IPS DF 6.9 (cell line): ENCODE results near the gene CELF5.

ENCODE experiments used
- DNase-seq: peaks from one replicate; pipeline ENCODE4 v3.0.0-alpha.2; 2013; ENCODE audit warnings: low read depth, low spot score
- H3K27ac ChIP-seq: one replicate; pipeline ENCODE4 v1.5.1; 2013; ENCODE audit warnings: low read length, control low read depth
- H3K27me3 ChIP-seq: 2 replicates; pipeline ENCODE4 v1.6.1; 2013; ENCODE audit warnings: mild to moderate bottlenecking, low read length; ENCODE audit not compliant: control insufficient read depth, insufficient read depth
- H3K36me3 ChIP-seq: 2 replicates; pipeline ENCODE4 v1.6.1; 2013; ENCODE audit warnings: low read length; ENCODE audit not compliant: control insufficient read depth, insufficient read depth
- H3K4me1 ChIP-seq: 2 replicates; pipeline ENCODE4 v1.6.1; 2013; ENCODE audit warnings: low read length; ENCODE audit not compliant: control insufficient read depth, insufficient read depth
- H3K4me3 ChIP-seq: 2 replicates; pipeline ENCODE4 v1.5.1; 2013; ENCODE audit warnings: mild to moderate bottlenecking, low read length
- H3K9me3 ChIP-seq: 2 replicates; pipeline ENCODE4 v1.6.1; 2013; ENCODE audit warnings: low read length, inconsistent platforms; ENCODE audit not compliant: control insufficient read depth, insufficient read depth
- WGBS: extraction: QIAGEN DNeasy Blood & Tissue Kit; methylation state at CpG from one replicate; pipeline ENCODE4 v1.1.7; 2013; ENCODE audit warnings: mixed read lengths, missing lambda C conversion rate; ENCODE audit not compliant: insufficient read length, insufficient coverage; 5-methylcytosine and 5-hydroxymethylcytosine counted together

CELF5 gene

DNA sequence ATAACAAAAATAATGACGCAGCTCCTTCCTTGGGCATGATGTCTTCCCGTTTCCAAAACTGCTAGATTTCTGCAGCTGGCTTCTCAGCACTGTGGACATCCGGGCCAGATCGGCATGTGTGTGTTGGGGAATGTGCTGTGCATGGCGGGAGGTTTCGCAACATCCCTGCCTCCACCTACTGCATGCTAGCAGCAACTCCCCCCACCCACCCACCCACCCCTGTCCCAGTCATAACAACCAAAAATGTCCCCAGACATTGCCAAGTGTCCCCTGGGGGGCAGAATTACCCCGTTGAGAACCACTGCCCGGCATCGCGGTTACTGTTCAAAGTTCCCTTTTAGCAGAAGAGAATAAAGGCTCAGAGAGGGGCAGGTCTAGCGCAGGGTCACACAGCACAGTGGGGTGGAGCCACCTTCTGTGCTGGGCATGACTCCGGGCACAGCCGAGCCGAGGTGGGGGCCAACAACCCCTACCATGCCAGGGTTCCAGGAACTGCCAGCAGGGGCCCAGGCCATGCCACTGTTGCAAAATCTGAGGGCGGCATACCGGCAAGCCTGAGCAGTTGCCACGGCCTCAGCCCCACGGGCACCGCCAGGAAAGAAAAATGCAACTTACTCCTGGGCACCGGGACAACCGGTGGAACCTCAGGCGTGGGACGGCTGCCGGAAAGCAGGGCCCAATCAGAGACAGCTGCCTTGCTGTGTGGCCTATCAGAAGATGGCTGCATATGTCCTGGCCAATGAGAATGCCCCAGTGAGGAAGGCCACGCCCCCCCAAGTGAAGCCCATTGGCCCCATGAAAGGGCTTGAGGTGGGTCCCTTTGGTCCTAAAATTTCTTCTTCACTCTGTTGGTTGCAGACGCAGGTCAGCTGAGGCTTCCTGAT lies 119.4 kb downstream of the CELF5 start:
- no peak for DNase-seq
- Histone ChIP-seq H3K9me3 (no peaks in the 10 kb centered on the region), H3K36me3 (no peaks in the 10 kb centered on the region), H3K27me3 (0 out of 2 replicates have a peak, but pooled peaks cover 1% of the 10 kb centered on the region), H3K4me1 (no peaks in the 10 kb centered on the region), H3K27ac (no peak overlapping the region), H3K4me3 (no peak overlapping the region)
- no CpG with 5 or more reads among the region's 26 CpGs for WGBS

DNA sequence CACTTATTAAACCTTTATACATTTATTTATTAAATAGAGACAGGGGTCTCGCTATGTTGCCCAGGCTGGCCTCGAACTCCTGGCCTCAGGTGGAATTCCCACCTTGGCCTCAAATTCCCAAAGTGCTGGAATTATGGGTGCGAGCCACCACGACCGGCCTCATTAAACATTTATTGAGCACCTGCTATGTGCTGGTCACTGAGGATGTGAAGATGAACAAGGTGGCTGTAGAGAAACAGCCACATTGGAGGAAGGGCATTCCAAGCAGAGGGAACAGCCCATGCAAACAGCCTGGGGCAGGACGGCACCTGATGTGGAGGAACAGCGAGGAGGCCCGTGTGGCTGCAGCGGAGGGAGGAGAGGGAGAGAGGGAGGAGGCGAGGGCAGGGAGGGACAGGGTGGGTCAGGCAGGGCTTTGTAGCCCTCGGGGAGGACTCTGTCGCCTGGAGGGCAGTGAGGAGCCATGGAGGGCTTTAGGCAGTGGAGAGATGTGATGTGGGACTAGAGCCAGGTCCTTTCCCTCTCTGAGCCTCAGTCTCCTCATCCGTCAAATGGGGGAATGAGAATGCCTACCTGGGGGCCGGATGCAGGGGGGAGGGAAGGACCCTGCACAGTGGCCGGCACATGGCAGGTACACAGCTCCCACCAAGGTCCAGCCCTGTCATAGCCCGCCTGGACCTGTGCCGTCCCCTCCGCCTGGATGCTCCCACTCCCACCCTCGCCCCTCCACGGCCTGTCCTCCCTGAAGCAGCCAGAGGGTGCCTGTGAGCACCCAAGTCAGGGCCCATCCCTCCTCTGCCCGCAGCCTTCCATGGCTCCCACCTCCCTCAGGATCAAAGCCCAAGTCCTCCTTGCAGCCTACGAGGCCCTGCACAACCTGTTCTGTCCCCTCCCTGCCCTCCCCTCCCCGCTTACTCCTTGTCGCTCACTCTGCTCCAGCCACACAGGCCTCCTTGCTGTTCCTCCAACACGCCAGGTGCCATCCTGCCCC lies 120.4 kb downstream of the CELF5 start:
- Histone ChIP-seq H3K27ac (no peak overlapping the region), H3K27me3 (0 out of 2 replicates have a peak, but pooled peaks cover 1% of the 10 kb centered on the region), H3K4me1 (no peaks in the 10 kb centered on the region), H3K9me3 (no peaks in the 10 kb centered on the region), H3K4me3 (no peak overlapping the region), H3K36me3 (no peaks in the 10 kb centered on the region)
- DNase-seq: no peak
- WGBS: no CpG with 5 or more reads among the region's 25 CpGs

DNA sequence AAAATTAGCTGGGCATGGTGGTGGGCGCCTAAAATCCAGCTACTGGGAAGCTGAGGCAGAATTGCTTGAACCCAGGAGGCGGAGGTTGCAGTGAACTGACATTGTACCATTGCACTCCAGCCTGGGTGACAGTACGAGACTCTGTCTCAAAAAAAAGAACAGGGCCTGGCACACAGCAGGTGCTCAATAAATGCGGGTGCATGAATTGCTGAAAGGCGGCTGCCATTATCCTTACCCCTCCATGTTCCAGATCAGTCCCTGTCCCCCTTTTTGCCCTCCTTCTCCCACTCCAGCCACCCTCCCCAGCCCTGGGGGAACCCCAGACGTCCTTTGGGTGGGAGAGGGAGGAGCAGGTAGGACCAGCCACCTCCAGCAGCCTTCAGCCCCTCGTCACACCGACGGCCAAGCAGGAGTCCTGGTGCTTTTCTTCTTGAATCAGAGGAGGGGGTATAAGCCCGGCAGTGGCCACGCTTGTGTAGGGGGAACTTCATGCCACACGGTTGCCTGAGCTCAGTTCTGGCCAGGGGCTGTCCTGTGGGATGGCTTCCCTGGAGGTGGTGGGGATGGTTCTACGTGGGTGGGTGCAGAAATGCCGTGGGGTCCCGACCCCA lies 121.5 kb downstream of the CELF5 start:
- Histone ChIP-seq H3K36me3 (no peaks in the 10 kb centered on the region), H3K4me3 (no peak overlapping the region), H3K27me3 (no peaks in the 10 kb centered on the region; the same call in 1 of the 2 replicates), H3K27ac (no peak overlapping the region), H3K4me1 (no peaks in the 10 kb centered on the region), H3K9me3 (no peaks in the 10 kb centered on the region)
- no CpG with 5 or more reads among the region's 15 CpGs for WGBS
- DNase-seq: no peak
